ENCODE measurements around the gene MAL.

MAL gene

GRCh38 chr2:95018301-95018700 is 7.2 kb upstream of the MAL start:
- Histone ChIP-seq H3K4me3 (replicated peaks; ENCODE audit: low read depth, low read length) (no peak overlapping the region), H3K27me3 (replicated peaks; ENCODE audit: control insufficient read depth, insufficient read depth, low read length) (no peaks in the 10 kb centered on the region), H3K36me3 (ENCODE audit: control insufficient read depth, insufficient read depth, low read length) (no peaks in the 10 kb centered on the region)
- no peak for DNase-seq (ENCODE audit: extremely low read depth, insufficient read length)
- TF ChIP-seq, protein P1, sequence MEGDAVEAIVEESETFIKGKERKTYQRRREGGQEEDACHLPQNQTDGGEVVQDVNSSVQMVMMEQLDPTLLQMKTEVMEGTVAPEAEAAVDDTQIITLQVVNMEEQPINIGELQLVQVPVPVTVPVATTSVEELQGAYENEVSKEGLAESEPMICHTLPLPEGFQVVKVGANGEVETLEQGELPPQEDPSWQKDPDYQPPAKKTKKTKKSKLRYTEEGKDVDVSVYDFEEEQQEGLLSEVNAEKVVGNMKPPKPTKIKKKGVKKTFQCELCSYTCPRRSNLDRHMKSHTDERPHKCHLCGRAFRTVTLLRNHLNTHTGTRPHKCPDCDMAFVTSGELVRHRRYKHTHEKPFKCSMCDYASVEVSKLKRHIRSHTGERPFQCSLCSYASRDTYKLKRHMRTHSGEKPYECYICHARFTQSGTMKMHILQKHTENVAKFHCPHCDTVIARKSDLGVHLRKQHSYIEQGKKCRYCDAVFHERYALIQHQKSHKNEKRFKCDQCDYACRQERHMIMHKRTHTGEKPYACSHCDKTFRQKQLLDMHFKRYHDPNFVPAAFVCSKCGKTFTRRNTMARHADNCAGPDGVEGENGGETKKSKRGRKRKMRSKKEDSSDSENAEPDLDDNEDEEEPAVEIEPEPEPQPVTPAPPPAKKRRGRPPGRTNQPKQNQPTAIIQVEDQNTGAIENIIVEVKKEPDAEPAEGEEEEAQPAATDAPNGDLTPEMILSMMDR (IDR thresholded peaks at IDR 0.05; ENCODE audit: insufficient read depth, low read length, poor library complexity, severe bottlenecking), result no peak

DNA sequence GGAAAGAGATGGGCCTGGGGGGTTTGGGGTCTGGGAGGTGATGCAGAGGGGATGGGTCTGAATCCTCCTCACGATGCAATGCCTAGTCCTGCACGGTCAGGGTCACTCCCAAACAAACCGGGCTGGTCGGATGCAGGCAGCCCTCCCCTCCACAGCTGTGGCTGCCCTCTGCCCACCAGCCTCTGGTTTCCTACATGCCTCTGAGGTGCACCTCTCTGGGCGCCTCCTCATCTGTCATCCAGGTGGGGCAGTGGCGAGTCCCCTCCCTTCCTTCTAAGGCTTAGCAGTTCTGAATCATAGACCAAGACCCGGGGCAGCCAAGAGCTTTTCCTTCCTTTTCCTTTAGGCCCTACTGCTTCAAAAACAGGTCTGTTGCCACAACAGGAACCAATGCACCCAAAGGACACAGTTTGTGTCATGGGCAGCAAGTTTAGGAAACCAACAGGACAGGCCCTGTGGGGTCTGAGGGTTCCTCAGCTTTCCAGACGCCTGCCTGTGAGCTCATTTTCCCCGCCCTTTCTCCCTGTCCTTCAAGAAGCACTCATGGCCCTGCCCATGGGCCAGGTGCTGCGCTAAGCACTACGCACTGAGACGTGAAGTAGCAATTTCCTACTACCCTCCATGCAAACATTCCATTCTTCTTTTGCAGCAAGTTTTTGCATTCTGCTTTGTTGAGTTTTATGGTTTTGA is 6.5 kb upstream of the MAL start:
- Histone ChIP-seq H3K27me3 (replicated peaks; ENCODE audit: control insufficient read depth, insufficient read depth, low read length) (no peaks in the 10 kb centered on the region), H3K4me3 (replicated peaks; ENCODE audit: low read depth, low read length) (no peak overlapping the region), H3K36me3 (ENCODE audit: control insufficient read depth, insufficient read depth, low read length) (no peaks in the 10 kb centered on the region)
- TF ChIP-seq, protein P1 (IDR thresholded peaks at IDR 0.05; ENCODE audit: insufficient read depth, low read length, poor library complexity, severe bottlenecking), result no peak
- DNase-seq (ENCODE audit: extremely low read depth, insufficient read length), result no peak

- TF ChIP-seq, protein P1 (IDR thresholded peaks at IDR 0.05; ENCODE audit: insufficient read depth, low read length, poor library complexity, severe bottlenecking), result no peak
- DNase-seq (ENCODE audit: extremely low read depth, insufficient read length), result no peak
- H3K27me3 ChIP-seq (replicated peaks; ENCODE audit: control insufficient read depth, insufficient read depth, low read length), result no peaks in the 10 kb centered on the region
Measured at GRCh38 chr2:95019572-95019971, 5.9 kb upstream of the MAL start.

DNA sequence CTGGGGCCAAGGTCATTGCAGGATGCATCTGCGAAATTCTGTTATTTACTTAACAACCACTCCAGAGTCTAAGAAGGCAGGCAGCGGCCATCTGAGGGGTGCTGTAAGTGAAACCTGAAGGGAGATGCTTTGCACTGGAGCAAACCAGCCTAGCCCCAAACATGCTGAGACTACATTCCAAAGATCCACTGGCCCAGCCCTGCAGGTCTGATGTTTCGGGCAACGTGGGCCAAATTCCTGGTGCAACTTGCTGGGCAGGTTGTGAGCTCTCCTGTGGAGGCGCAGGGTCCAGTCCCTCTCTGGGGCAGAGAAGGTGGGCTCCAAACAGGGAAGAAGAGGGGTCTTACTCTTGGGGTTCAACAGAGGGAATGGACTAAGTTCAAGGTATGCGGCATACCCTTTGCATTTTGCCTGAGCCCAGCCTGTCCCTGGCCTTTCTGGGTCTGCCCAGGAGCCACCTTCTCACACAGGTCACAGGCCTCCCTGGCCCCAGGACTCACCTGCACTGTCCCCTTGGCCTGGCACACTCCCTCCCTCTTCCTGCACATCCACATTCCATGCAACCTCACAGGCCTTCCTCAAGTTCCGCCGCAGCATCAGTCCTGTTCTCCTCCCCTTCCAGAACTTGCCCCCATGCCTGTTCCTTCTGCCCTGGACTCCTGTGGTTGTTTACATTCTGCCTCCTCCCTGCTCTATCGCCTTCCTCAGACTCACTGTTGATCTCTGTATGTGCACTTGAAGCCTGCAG is 5.1 kb upstream of the MAL start:
- no peak for DNase-seq (ENCODE audit: extremely low read depth, insufficient read length)
- H3K4me3 ChIP-seq (replicated peaks; ENCODE audit: low read depth, low read length), result no peak overlapping the region
- TF ChIP-seq, protein P1 (IDR thresholded peaks at IDR 0.05; ENCODE audit: insufficient read depth, low read length, poor library complexity, severe bottlenecking), result no peak
- no peaks in the 10 kb centered on the region for H3K36me3 ChIP-seq (ENCODE audit: control insufficient read depth, insufficient read depth, low read length)
- no peaks in the 10 kb centered on the region for H3K27me3 ChIP-seq (replicated peaks; ENCODE audit: control insufficient read depth, insufficient read depth, low read length)

More at GRCh38 chr2:95019572-95019971, 5.9 kb upstream of the MAL start:
- no peak overlapping the region for H3K4me3 ChIP-seq (replicated peaks; ENCODE audit: low read depth, low read length)
- no peaks in the 10 kb centered on the region for H3K36me3 ChIP-seq (ENCODE audit: control insufficient read depth, insufficient read depth, low read length)

DNA sequence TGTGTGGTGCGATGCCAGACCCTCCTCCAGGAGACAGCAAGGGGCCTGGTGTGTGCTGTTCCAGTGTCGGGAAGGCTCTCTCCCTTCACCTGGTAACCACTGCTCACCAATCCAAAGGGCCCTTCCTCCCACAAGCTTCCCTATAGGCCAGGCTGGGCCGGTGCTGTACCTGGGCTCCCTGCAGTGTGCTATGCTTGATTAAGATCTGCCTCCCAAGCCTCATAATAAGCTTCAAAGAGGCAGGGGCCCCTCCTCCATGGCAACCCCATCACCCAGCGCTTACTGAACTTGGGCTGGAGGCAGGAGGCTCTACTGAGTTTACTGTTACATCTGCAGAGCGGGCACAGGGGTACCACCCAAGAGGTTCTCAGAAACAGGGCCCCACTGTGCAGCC is 4.5 kb upstream of the MAL start:
- TF ChIP-seq, protein P1 (IDR thresholded peaks at IDR 0.05; ENCODE audit: insufficient read depth, low read length, poor library complexity, severe bottlenecking), result no peak
- H3K36me3 ChIP-seq (ENCODE audit: control insufficient read depth, insufficient read depth, low read length), result no peaks in the 10 kb centered on the region
- no peak overlapping the region for H3K4me3 ChIP-seq (replicated peaks; ENCODE audit: low read depth, low read length)
- H3K27me3 ChIP-seq (replicated peaks; ENCODE audit: control insufficient read depth, insufficient read depth, low read length), result no peaks in the 10 kb centered on the region
- no peak for DNase-seq (ENCODE audit: extremely low read depth, insufficient read length)

Data from GM06990 (cell line).